ENCODE measurements around the gene IPPK.

GRCh38 chr9:92632641-92633040, 37.3 kb downstream of the IPPK start:
- TF ChIP-seq CTCF (IDR thresholded peaks at IDR 0.05), result no peak
- TF ChIP-seq POLR2A (IDR thresholded peaks at IDR 0.05), result no peak
- TF ChIP-seq POLR2AphosphoS5 (IDR thresholded peaks at IDR 0.05), result no peak

Measured in prostate gland (tissue), 2 donors.